ENCODE results near the gene ABTB1. TPM values are rescaled to one million over a fixed set of nuclear protein-coding genes. Genes with fewer than 3 reads are reported as not detected.

The ABTB1 gene
- total RNA-seq, 2 donors from 2014 or later, result 10.7 to 14.4 TPM

DNA sequence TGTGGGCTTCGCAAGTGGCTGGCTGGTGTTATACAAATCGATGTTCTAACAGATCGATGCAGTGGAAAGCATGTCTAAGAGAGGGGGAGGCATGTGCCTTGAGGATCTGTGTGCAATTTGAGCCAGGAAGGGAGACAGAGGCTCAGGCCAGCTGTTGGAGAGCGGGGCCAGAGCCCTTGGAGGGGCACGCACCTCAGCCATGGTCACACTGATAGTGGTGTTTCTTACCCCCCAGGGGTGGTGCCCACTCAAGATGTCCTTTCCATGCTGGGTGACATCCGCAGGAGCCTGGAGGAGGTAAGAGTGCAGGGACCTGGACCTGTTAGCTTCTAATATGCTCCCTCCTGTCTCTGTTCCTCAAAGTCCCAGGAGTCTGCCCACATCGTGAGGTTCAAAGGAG lies 3.8 kb upstream of the ABTB1 start:
- Mint-ChIP-seq H3K36me3 (ENCODE audit: low read depth) (no peaks in the 10 kb centered on the region), H3K27ac (no peak overlapping the region), H3K27me3 (ENCODE audit: insufficient read depth) (peaks cover 7% of the 10 kb centered on the region), H3K4me3 (no peak overlapping the region), H3K9me3 (no peaks in the 10 kb centered on the region), H3K4me1 (peaks cover 2% of the 10 kb centered on the region)
- no peak overlapping the region for H3K9ac ChIP-seq (ENCODE audit: extremely low read depth, low read length, poor library complexity, severe bottlenecking)
- peaks cover 12% of the 10 kb centered on the region for H3K36me3 ChIP-seq (ENCODE audit: control insufficient read depth, insufficient read depth, low read length)
- no peak for DNase-seq
- H3K27me3 ChIP-seq (ENCODE audit: control insufficient read depth, insufficient read depth, low read length, poor library complexity, severe bottlenecking), result peaks cover 7% of the 10 kb centered on the region
- no peaks in the 10 kb centered on the region for H3K4me1 ChIP-seq (ENCODE audit: control insufficient read depth, insufficient read depth, low read length)
- WGBS, 2 experiments (ENCODE audit: insufficient coverage in 1 of 2, insufficient read length in 1 of 2), result 93% methylated on average over 5 to 7 of the region's 7 CpGs
- TF ChIP-seq, protein P1, sequence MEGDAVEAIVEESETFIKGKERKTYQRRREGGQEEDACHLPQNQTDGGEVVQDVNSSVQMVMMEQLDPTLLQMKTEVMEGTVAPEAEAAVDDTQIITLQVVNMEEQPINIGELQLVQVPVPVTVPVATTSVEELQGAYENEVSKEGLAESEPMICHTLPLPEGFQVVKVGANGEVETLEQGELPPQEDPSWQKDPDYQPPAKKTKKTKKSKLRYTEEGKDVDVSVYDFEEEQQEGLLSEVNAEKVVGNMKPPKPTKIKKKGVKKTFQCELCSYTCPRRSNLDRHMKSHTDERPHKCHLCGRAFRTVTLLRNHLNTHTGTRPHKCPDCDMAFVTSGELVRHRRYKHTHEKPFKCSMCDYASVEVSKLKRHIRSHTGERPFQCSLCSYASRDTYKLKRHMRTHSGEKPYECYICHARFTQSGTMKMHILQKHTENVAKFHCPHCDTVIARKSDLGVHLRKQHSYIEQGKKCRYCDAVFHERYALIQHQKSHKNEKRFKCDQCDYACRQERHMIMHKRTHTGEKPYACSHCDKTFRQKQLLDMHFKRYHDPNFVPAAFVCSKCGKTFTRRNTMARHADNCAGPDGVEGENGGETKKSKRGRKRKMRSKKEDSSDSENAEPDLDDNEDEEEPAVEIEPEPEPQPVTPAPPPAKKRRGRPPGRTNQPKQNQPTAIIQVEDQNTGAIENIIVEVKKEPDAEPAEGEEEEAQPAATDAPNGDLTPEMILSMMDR (conservative IDR thresholded peaks at IDR 0.05), result no peak
- no peak overlapping the region for H3K27ac ChIP-seq (ENCODE audit: low read depth, low read length)
- H3K4me3 ChIP-seq (ENCODE audit: low read length), result no peak overlapping the region
- no peaks in the 10 kb centered on the region for H3K9me3 ChIP-seq (ENCODE audit: control insufficient read depth, low read length)

DNA sequence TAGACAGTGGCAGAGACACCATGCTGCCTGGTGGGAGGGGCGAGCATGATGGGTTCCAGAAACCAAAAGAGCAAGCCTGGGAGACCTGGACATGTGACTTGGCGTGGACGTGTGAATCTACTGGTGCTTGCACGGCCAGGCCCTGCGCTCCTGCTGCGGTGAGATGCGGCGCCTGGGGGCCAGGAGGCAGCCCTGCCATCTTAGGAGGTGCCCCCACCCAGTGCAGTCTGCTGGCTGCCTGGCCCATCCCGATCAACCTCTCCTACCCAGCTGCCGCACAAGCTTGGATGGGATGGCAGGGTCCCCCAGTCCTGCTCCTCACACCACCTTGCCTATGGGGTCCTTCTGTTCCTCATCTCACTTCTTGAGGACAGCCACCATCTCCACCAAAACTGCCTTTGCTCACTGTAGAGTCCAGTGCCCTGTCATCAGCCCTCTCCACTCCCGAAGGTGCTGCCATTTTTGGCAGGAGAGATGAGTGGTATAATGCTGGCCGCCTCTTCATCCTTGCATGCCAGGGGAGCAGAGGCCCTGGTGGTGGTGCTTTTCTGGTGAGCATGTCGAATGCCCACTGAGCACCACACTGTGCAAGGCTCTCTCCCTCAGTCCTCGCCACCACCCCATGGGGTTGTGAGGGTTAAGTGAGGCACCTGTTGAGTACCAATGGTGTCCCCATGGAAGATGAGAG lies 3.1 kb upstream of the ABTB1 start:
- peaks cover 12% of the 10 kb centered on the region for H3K36me3 ChIP-seq (ENCODE audit: control insufficient read depth, insufficient read depth, low read length)
- TF ChIP-seq, protein P1 (conservative IDR thresholded peaks at IDR 0.05), result no peak
- no peak overlapping the region for H3K4me3 ChIP-seq (ENCODE audit: low read length)
- peaks cover 2% of the 10 kb centered on the region for H3K4me1 Mint-ChIP-seq
- no peak overlapping the region for H3K27ac ChIP-seq (ENCODE audit: low read depth, low read length)
- H3K27me3 ChIP-seq (ENCODE audit: control insufficient read depth, insufficient read depth, low read length, poor library complexity, severe bottlenecking), result peaks cover 8% of the 10 kb centered on the region
- peaks cover 14% of the 10 kb centered on the region for H3K27me3 Mint-ChIP-seq (ENCODE audit: insufficient read depth)
- H3K4me3 Mint-ChIP-seq, result no peak overlapping the region
- no peaks in the 10 kb centered on the region for H3K36me3 Mint-ChIP-seq (ENCODE audit: low read depth)
- no peak overlapping the region for H3K9ac ChIP-seq (ENCODE audit: extremely low read depth, low read length, poor library complexity, severe bottlenecking)
- WGBS, 2 experiments (ENCODE audit: insufficient coverage in 1 of 2, insufficient read length in 1 of 2), result 93 to 100% methylated on average over 2 to 14 of the region's 14 CpGs
- no peak for DNase-seq
- H3K4me1 ChIP-seq (ENCODE audit: control insufficient read depth, insufficient read depth, low read length), result no peaks in the 10 kb centered on the region
- H3K9me3 ChIP-seq (ENCODE audit: control insufficient read depth, low read length), result no peaks in the 10 kb centered on the region
- H3K9me3 Mint-ChIP-seq, result no peaks in the 10 kb centered on the region
- H3K27ac Mint-ChIP-seq, result no peak overlapping the region

DNA sequence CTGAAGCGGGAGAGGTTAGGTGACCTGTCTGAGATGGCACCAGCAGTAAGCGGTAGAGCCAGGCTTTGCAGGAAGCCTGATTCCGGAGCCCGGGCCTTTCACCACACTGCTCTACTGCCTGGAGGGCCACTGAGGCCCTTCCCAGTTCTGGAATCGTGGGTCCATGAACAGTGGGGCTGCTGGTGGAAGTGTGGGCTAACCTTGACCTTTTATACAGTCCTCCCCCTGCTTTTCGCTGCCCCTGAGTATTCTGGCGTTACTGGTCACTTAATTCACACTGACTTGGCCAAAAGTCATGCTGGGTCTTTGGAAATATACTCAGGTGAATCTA lies 2.6 kb upstream of the ABTB1 start:
- peaks cover 12% of the 10 kb centered on the region for H3K36me3 ChIP-seq (ENCODE audit: control insufficient read depth, insufficient read depth, low read length)
- no peak overlapping the region for H3K27ac ChIP-seq (ENCODE audit: low read depth, low read length)
- DNase-seq, result no peak
- TF ChIP-seq, protein P1 (conservative IDR thresholded peaks at IDR 0.05), result no peak
- peaks cover 2% of the 10 kb centered on the region for H3K4me1 Mint-ChIP-seq
- WGBS, 2 experiments (ENCODE audit: insufficient coverage in 1 of 2, insufficient read length in 1 of 2), result 90 to 98% methylated on average over 6 to 7 of the region's 7 CpGs
- H3K4me1 ChIP-seq (ENCODE audit: control insufficient read depth, insufficient read depth, low read length), result no peaks in the 10 kb centered on the region
- H3K4me3 Mint-ChIP-seq, result no peak overlapping the region
- H3K36me3 Mint-ChIP-seq (ENCODE audit: low read depth), result no peaks in the 10 kb centered on the region
- H3K9ac ChIP-seq (ENCODE audit: extremely low read depth, low read length, poor library complexity, severe bottlenecking), result no peak overlapping the region
- H3K27ac Mint-ChIP-seq, result no peak overlapping the region
- H3K27me3 ChIP-seq (ENCODE audit: control insufficient read depth, insufficient read depth, low read length, poor library complexity, severe bottlenecking), result peaks cover 8% of the 10 kb centered on the region
- peaks cover 14% of the 10 kb centered on the region for H3K27me3 Mint-ChIP-seq (ENCODE audit: insufficient read depth)
- no peak overlapping the region for H3K4me3 ChIP-seq (ENCODE audit: low read length)
- no peaks in the 10 kb centered on the region for H3K9me3 ChIP-seq (ENCODE audit: control insufficient read depth, low read length)
- H3K9me3 Mint-ChIP-seq, result no peaks in the 10 kb centered on the region

Data from endodermal cell (in vitro differentiated cells).